Measurements from ENCODE around the gene GTF2IRD2.
"Not testable (repeated sequence)": the region's sequence is repeated elsewhere in the genome, so short reads cannot be mapped to it uniquely, and the experiment has no call there.

DNA sequence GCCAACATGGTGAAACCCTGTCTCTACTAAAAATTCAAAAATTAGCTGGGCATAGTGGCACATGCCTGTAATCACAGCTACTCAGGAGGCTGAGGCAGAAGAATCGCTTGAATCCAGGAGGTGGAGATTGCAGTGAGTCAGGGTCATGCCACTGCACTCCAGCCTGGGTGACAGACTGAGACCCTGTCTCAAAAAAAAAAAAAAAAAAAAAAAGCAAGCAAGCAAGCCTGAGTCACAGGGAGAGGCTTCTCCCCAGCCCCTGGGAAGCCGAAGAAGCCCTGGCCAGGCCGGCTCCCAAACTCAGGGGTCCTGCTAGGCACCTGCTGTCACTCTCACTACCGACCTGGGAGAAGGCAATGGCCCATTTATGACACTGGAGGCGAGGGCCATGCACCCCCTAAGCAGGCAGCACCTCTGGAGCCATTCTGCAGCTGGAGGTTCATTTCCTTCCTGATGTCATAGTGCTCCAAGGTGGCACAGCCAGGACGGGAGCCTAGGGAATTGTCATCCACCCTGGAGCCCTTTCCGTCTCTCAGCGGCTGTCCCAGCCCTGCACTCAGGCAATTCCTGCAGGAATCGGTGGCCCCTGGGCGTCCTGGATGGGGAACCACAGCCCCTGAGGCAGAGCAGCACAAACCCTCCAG lies 22.8 kb upstream of the GTF2IRD2 start:
- TF ChIP-seq CTCF (conservative IDR thresholded peaks at IDR 0.05 in 1 of 2, IDR thresholded peaks at IDR 0.05 in 1 of 2; ENCODE audit: low read depth in 1 of 2, low read length in 2 of 2); EZH2 (IDR thresholded peaks at IDR 0.05; ENCODE audit: low read length, missing control alignments): not testable (repeated sequence)
